Prostate gland (tissue), 2 donors: ENCODE results near the gene ZBTB37. TPM values are rescaled to one million over a fixed set of nuclear protein-coding genes. Genes with fewer than 3 reads are reported as not detected.

Source experiments
- DNase-seq: peaks from one replicate; pipeline ENCODE4 v3.0.0-alpha.2; 2019; ENCODE audit warnings: low spot score
- H3K27ac ChIP-seq, 2 donors: fragments of 200-600 bp; sonication (generic); 2 replicates each; pipeline ENCODE4 v1.5.1; 2017 to 2019
- H3K27me3 ChIP-seq: fragments of 200-600 bp; sonication (generic); replicated peaks from 2 replicates; pipeline ENCODE4 v1.5.1; 2019; ENCODE audit not compliant: insufficient read depth
- H3K36me3 ChIP-seq, 2 donors: fragments of 200-600 bp; sonication (generic); 1 replicate in 1 of 2; 2 replicates in 1 of 2; pipeline versions ENCODE4 v1.5.1 to v1.8.1; 2017 to 2019
- H3K4me1 ChIP-seq: fragments of 200-600 bp; sonication (generic); replicated peaks from 2 replicates; pipeline ENCODE4 v1.5.1; 2019
- H3K4me3 ChIP-seq, 2 donors: fragments of 200-600 bp; sonication (generic); 2 replicates each; pipeline ENCODE4 v1.5.1; 2017 to 2019
- H3K9me3 ChIP-seq: fragments of 200-600 bp; sonication (generic); 2 replicates; pipeline ENCODE4 v1.5.1; 2017
- POLR2A ChIP-seq: fragments of 450-650 bp; IDR thresholded peaks from one replicate; pipeline ENCODE4 v1.6.1; 2016; ENCODE audit warnings: antibody characterized with exemption, mild to moderate bottlenecking
- POLR2AphosphoS5 ChIP-seq: sonication (generic); formaldehyde crosslinking; IDR thresholded peaks from one replicate; pipeline ENCODE4 v1.6.1; 2017; ENCODE audit warnings: antibody characterized with exemption
- WGBS: methylation state at CpG from one replicate; pipeline ENCODE4 v1.1.5; 2018; 5-methylcytosine and 5-hydroxymethylcytosine counted together
- intact Hi-C: fragments of 100-400 bp; cut with DNase I; formaldehyde crosslinking; loops from one replicate; pipeline ENCODE4 v1.14.2; 2022
- total RNA-seq, 2 donors: library from RNA; depleted of rRNA; stranded (reverse); fragments of >200 nt; gene quantifications; one replicate each; pipeline ENCODE4 v1.1.0, GENCODE V29; 2016
- TF ChIP-seq, protein P1 (sequence below), 4 experiments: fragments of 200-600 bp in 2 of 4; fragments of 450-650 bp in 2 of 4; sonication (generic) in 2 of 4; IDR thresholded peaks; 1 replicate in 3 of 4; 2 replicates in 1 of 4; pipeline ENCODE4 v1.5.1; 2016 to 2019; ENCODE audit warnings: antibody characterized with exemption in 4 of 4, mild to moderate bottlenecking in 2 of 4, moderate library complexity in 2 of 4

ZBTB37 gene
- total RNA-seq, 2 donors from 2014 or later = 6.6 to 14.7 TPM

DNA sequence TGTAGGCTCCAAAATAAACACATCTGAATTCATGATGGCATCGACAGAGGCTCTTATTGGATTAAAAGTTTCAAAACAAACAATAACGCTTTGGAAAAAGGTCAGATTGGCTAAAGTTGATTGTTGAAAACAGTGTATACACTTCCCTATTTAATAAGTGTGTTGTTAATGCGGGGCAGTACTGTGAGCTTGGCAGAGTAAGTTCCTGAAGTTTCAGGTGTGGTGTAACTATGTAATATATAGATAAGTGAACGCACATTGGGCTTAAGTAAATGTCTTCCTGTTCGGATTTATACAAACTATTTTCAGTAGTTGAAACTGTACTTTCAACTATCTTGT, 810 bp downstream of the ZBTB37 start:
- intact Hi-C loops = no loop called here
- Histone ChIP-seq H3K27ac (peak overlapping the region; percentile 98 to 99), H3K4me1 (peaks cover 10% of the 10 kb centered on the region), H3K9me3 (no peaks in the 10 kb centered on the region), H3K36me3 (no peaks in the 10 kb centered on the region), H3K4me3 (peak overlapping the region; percentile 79 to 97), H3K27me3 (no peaks in the 10 kb centered on the region)
- no peak for TF ChIP-seq POLR2AphosphoS5
- TF ChIP-seq, protein P1, sequence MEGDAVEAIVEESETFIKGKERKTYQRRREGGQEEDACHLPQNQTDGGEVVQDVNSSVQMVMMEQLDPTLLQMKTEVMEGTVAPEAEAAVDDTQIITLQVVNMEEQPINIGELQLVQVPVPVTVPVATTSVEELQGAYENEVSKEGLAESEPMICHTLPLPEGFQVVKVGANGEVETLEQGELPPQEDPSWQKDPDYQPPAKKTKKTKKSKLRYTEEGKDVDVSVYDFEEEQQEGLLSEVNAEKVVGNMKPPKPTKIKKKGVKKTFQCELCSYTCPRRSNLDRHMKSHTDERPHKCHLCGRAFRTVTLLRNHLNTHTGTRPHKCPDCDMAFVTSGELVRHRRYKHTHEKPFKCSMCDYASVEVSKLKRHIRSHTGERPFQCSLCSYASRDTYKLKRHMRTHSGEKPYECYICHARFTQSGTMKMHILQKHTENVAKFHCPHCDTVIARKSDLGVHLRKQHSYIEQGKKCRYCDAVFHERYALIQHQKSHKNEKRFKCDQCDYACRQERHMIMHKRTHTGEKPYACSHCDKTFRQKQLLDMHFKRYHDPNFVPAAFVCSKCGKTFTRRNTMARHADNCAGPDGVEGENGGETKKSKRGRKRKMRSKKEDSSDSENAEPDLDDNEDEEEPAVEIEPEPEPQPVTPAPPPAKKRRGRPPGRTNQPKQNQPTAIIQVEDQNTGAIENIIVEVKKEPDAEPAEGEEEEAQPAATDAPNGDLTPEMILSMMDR (IDR thresholded peaks at IDR 0.05) = no peak
- TF ChIP-seq POLR2A = no peak
- WGBS = 3% methylated on average over 5 of the region's 5 CpGs
- no peak for DNase-seq

DNA sequence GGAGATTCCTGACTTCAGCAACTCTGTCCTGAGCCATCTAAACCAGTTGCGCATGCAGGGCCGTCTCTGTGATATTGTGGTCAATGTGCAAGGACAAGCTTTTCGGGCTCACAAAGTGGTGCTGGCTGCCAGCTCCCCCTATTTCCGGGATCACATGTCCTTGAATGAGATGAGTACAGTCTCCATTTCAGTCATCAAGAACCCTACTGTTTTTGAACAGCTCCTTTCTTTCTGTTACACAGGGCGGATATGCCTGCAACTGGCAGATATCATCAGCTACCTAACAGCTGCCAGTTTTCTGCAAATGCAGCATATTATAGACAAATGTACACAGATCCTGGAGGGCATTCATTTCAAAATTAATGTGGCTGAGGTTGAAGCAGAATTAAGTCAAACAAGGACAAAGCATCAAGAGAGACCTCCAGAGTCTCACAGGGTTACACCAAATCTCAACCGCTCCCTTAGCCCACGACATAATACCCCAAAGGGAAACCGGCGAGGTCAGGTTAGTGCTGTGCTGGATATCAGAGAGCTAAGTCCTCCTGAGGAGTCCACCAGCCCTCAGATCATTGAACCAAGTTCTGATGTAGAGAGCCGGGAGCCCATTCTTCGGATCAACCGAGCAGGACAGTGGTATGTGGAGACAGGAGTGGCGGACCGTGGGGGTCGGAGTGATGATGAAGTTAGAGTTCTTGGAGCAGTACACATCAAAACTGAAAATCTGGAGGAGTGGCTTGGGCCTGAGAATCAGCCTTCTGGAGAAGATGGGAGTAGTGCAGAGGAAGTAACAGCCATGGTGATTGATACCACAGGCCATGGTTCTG, 2.3 kb downstream of the ZBTB37 start:
- Histone ChIP-seq H3K27ac (no peak overlapping the region), H3K36me3 (no peaks in the 10 kb centered on the region), H3K4me1 (peaks cover 8% of the 10 kb centered on the region), H3K4me3 (no peak overlapping the region), H3K27me3 (no peaks in the 10 kb centered on the region), H3K9me3 (no peaks in the 10 kb centered on the region)
- WGBS = 86% methylated on average over 15 of the region's 15 CpGs
- TF ChIP-seq, protein P1 (IDR thresholded peaks at IDR 0.05) = no peak
- TF ChIP-seq POLR2AphosphoS5 = no peak
- no peak for TF ChIP-seq POLR2A
- intact Hi-C loops = no loop called here
- no peak for DNase-seq

DNA sequence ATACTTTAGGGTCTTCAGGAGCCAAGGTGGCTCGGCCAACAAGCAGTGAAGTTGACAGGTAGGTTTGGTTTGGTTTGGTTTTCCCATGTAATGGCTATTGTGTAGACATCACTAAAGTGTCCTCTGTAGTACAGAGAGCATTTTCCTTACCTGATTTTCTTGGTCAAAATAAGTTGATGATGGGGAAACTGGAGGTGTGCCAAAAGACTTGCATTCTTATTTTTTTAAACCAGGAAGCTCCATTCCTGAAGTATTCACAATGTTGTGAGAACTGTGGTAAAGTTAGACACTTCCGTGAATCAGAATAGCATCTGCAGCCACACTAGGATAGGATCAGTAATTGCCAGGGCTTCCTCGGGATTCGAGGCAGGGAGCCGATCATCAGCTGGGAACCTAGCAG, 2.9 kb downstream of the ZBTB37 start:
- no peak for DNase-seq
- no peaks in the 10 kb centered on the region for H3K9me3 ChIP-seq
- no peaks in the 10 kb centered on the region for H3K27me3 ChIP-seq
- no peak overlapping the region for H3K4me3 ChIP-seq
- H3K36me3 ChIP-seq = no peaks in the 10 kb centered on the region
- WGBS = 79% methylated on average over 5 of the region's 5 CpGs
- TF ChIP-seq, protein P1 (IDR thresholded peaks at IDR 0.05) = no peak
- TF ChIP-seq POLR2AphosphoS5 (no peak), POLR2A (no peak)
- no peak overlapping the region for H3K27ac ChIP-seq
- intact Hi-C loops = no loop called here
- peaks cover 8% of the 10 kb centered on the region for H3K4me1 ChIP-seq

DNA sequence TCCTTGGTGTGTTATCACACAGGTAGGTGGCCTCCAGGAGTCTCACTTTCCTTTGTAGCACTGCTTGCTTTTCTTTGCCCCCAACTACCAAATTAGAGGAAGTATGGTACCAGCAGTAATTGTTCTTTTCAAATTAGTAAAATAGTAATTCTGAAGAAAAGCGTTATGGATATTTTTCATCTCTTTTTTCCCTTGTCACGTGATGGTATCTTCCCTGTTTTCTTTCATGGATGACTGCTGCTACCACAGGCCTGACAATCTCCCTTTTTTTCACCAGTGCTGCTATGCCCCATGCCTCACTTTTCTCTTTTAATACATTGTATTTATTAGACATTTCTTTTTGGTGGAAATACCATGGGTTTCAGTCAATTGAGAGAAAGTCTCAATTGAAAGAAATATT, 3.3 kb downstream of the ZBTB37 start:
- intact Hi-C loops = no loop called here
- no peaks in the 10 kb centered on the region for H3K27me3 ChIP-seq
- no peak overlapping the region for H3K4me3 ChIP-seq
- TF ChIP-seq POLR2AphosphoS5 (no peak), POLR2A (no peak)
- TF ChIP-seq, protein P1 (IDR thresholded peaks at IDR 0.05) = no peak
- WGBS = 91% methylated on average over 2 of the region's 2 CpGs
- peaks cover 8% of the 10 kb centered on the region for H3K4me1 ChIP-seq
- DNase-seq = no peak
- H3K36me3 ChIP-seq = no peaks in the 10 kb centered on the region
- H3K27ac ChIP-seq = no peak overlapping the region
- H3K9me3 ChIP-seq = no peaks in the 10 kb centered on the region

DNA sequence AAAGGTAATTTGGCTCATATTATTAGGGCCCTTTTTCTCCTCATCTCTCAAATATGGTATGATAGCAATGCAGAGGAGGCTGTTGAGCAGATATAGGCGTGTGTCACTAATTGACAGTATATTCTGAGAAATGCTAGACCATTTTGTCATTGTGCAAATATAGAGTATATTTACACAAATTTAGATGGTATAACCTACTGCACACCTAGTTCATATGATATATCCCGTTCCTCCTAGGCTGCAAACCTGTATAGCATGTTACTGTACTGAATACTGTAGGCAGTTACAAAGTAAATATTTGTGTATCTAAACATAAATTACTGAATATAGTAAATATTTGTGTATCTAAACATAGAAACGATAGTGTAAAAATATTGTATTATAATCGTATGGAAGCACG, 8.6 kb downstream of the ZBTB37 start:
- no peaks in the 10 kb centered on the region for H3K36me3 ChIP-seq
- H3K4me3 ChIP-seq = no peak overlapping the region
- no peak for TF ChIP-seq POLR2A
- TF ChIP-seq, protein P1 (IDR thresholded peaks at IDR 0.05) = no peak
- TF ChIP-seq POLR2AphosphoS5 = no peak
- H3K9me3 ChIP-seq = no peaks in the 10 kb centered on the region
- H3K27me3 ChIP-seq = no peaks in the 10 kb centered on the region
- H3K4me1 ChIP-seq = no peaks in the 10 kb centered on the region
- 77% methylated on average over 5 of the region's 5 CpGs for WGBS
- DNase-seq = no peak
- H3K27ac ChIP-seq = no peak overlapping the region
- intact Hi-C loops = no loop called here
